ENCODE measurements around the gene HDAC4. TPM values are rescaled to one million over a fixed set of nuclear protein-coding genes. Genes with fewer than 3 reads are reported as not detected.
"Not testable (repeated sequence)": the region's sequence is repeated elsewhere in the genome, so short reads cannot be mapped to it uniquely, and the experiment has no call there.

HDAC4 gene
- total and polyA plus RNA-seq, 9 of the 15 experiments (the other 6 are each of a cell fraction or from before 2014, with no cell fraction given): 0.11 to 20.2 (median 4.0) TPM

DNA sequence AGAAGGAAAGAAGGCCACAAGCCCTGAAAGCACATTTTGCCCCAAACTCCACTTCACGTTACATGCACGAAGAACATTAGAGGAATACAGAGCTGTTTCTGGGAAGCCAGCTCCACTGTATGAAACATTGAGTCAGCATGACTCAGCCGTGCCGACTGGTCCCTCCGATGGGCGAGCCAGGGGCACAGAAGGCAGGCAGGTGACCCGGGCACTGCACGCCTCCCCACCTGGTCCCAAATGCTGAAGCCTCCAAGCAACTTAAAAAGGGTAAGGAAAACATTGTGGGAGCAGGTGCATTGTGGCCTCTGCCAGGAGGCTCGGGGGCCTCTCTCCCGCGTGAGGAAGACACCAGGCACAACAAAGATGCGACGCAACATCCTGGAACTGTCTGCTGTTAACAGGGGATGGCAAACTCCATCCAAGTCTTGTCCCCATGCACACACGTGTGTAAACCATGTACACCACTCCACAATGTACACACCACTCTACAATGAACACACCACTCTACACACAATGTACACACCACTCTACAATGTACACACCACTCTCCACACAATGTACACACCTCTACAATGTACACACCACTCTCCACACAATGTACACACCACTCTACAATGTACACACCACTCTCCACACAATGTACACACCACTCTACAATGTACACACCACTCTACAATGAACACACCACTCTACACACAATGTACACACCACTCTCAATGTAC lies 120.4 kb downstream of the HDAC4 start:
- Histone ChIP-seq H3K9ac (ENCODE audit: insufficient read depth in 1 of 2, low read depth in 2 of 2, low read length in 2 of 2) (peak overlapping the region; percentile 6 to 64; a peak in 3 of 4 replicates), H3K4me1 (replicated peaks in 1 of 2; ENCODE audit: control insufficient read depth in 2 of 2, insufficient read depth in 2 of 2, low read length in 2 of 2) (peaks cover 59 to 71% of the 10 kb centered on the region in 2 experiments), H3K4me2 (ENCODE audit: insufficient read depth, low read length) (peak overlapping the region; percentile 60), H2AFZ (ENCODE audit: low read depth, low read length) (peak overlapping the region; percentile 62; the same call in 1 of the 2 replicates), H3K79me2 (ENCODE audit: control insufficient read depth, insufficient read depth, low read length) (peaks cover 61% of the 10 kb centered on the region), H3K27ac (ENCODE audit: extremely low read depth, low read depth, low read length) (peak overlapping the region; percentile 89)
- H3K4me3 ChIP-seq; H3K36me3 ChIP-seq (ENCODE audit: control insufficient read depth, insufficient read depth, low read length); CTCF ChIA-PET (ENCODE audit: low intra/inter-chr PET ratio); H3K27me3 ChIP-seq (ENCODE audit: control insufficient read depth in 2 of 2, insufficient read depth in 2 of 2, low read length in 2 of 2); H3K9me3 ChIP-seq (replicated peaks; ENCODE audit: control insufficient read depth, insufficient read depth, low read depth, low read length); H3K9me1 ChIP-seq (ENCODE audit: control insufficient read depth, insufficient read depth, low read length); H4K20me1 ChIP-seq (replicated peaks; ENCODE audit: control insufficient read depth, insufficient read depth, low read length); intact Hi-C loops (cut with micrococcal nuclease); in situ Hi-C loops (cut with MboI); BruUV-seq (replicated peaks): not testable (repeated sequence)
- peak; percentile 36 for ATAC-seq
- POLR2A ChIA-PET: interaction anchor here (0.6 to 0.7 kb wide), 2 partner anchors 9 to 163 kb away, joined by 3 read pairs; no protein-coding TSS in a partner anchor
- peak; percentile 25 to 77 (median 42) for DNase-seq (ENCODE audit: extremely low read depth in 1 of 4, low spot score in 3 of 4)
- peak; percentile 84 for FAIRE-seq
- WGBS (ENCODE audit: insufficient coverage, low coverage, missing lambda C conversion rate): 14% methylated on average over 11 of the region's 14 CpGs
- TF ChIP-seq MECOM (CRISPR knock-in tag; IDR thresholded peaks at IDR 0.05): peak; percentile 75
- TF ChIP-seq BRD9 (IDR thresholded peaks at IDR 0.05; ENCODE audit: low read depth, partially characterized antibody): peak; percentile 56
- 0 out of 2 replicates have a peak, but pooled peaks have one; percentile 81 for TF ChIP-seq GATAD2A (IDR thresholded peaks at IDR 0.05)
- TF ChIP-seq, protein P1, sequence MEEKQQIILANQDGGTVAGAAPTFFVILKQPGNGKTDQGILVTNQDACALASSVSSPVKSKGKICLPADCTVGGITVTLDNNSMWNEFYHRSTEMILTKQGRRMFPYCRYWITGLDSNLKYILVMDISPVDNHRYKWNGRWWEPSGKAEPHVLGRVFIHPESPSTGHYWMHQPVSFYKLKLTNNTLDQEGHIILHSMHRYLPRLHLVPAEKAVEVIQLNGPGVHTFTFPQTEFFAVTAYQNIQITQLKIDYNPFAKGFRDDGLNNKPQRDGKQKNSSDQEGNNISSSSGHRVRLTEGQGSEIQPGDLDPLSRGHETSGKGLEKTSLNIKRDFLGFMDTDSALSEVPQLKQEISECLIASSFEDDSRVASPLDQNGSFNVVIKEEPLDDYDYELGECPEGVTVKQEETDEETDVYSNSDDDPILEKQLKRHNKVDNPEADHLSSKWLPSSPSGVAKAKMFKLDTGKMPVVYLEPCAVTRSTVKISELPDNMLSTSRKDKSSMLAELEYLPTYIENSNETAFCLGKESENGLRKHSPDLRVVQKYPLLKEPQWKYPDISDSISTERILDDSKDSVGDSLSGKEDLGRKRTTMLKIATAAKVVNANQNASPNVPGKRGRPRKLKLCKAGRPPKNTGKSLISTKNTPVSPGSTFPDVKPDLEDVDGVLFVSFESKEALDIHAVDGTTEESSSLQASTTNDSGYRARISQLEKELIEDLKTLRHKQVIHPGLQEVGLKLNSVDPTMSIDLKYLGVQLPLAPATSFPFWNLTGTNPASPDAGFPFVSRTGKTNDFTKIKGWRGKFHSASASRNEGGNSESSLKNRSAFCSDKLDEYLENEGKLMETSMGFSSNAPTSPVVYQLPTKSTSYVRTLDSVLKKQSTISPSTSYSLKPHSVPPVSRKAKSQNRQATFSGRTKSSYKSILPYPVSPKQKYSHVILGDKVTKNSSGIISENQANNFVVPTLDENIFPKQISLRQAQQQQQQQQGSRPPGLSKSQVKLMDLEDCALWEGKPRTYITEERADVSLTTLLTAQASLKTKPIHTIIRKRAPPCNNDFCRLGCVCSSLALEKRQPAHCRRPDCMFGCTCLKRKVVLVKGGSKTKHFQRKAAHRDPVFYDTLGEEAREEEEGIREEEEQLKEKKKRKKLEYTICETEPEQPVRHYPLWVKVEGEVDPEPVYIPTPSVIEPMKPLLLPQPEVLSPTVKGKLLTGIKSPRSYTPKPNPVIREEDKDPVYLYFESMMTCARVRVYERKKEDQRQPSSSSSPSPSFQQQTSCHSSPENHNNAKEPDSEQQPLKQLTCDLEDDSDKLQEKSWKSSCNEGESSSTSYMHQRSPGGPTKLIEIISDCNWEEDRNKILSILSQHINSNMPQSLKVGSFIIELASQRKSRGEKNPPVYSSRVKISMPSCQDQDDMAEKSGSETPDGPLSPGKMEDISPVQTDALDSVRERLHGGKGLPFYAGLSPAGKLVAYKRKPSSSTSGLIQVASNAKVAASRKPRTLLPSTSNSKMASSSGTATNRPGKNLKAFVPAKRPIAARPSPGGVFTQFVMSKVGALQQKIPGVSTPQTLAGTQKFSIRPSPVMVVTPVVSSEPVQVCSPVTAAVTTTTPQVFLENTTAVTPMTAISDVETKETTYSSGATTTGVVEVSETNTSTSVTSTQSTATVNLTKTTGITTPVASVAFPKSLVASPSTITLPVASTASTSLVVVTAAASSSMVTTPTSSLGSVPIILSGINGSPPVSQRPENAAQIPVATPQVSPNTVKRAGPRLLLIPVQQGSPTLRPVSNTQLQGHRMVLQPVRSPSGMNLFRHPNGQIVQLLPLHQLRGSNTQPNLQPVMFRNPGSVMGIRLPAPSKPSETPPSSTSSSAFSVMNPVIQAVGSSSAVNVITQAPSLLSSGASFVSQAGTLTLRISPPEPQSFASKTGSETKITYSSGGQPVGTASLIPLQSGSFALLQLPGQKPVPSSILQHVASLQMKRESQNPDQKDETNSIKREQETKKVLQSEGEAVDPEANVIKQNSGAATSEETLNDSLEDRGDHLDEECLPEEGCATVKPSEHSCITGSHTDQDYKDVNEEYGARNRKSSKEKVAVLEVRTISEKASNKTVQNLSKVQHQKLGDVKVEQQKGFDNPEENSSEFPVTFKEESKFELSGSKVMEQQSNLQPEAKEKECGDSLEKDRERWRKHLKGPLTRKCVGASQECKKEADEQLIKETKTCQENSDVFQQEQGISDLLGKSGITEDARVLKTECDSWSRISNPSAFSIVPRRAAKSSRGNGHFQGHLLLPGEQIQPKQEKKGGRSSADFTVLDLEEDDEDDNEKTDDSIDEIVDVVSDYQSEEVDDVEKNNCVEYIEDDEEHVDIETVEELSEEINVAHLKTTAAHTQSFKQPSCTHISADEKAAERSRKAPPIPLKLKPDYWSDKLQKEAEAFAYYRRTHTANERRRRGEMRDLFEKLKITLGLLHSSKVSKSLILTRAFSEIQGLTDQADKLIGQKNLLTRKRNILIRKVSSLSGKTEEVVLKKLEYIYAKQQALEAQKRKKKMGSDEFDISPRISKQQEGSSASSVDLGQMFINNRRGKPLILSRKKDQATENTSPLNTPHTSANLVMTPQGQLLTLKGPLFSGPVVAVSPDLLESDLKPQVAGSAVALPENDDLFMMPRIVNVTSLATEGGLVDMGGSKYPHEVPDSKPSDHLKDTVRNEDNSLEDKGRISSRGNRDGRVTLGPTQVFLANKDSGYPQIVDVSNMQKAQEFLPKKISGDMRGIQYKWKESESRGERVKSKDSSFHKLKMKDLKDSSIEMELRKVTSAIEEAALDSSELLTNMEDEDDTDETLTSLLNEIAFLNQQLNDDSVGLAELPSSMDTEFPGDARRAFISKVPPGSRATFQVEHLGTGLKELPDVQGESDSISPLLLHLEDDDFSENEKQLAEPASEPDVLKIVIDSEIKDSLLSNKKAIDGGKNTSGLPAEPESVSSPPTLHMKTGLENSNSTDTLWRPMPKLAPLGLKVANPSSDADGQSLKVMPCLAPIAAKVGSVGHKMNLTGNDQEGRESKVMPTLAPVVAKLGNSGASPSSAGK (IDR thresholded peaks at IDR 0.05): peak; percentile 75
- peak; percentile 76 for TF ChIP-seq L3MBTL2 (IDR thresholded peaks at IDR 0.05)
- TF ChIP-seq CTBP1 (IDR thresholded peaks at IDR 0.05; ENCODE audit: borderline replicate concordance): peak; percentile 76
- peak; percentile 63 for TF ChIP-seq MTA3 (IDR thresholded peaks at IDR 0.05; ENCODE audit: borderline replicate concordance)
- TF ChIP-seq NFE2 (IDR thresholded peaks at IDR 0.05; ENCODE audit: low read depth): peak; percentile 90
- TF ChIP-seq, protein P2, sequence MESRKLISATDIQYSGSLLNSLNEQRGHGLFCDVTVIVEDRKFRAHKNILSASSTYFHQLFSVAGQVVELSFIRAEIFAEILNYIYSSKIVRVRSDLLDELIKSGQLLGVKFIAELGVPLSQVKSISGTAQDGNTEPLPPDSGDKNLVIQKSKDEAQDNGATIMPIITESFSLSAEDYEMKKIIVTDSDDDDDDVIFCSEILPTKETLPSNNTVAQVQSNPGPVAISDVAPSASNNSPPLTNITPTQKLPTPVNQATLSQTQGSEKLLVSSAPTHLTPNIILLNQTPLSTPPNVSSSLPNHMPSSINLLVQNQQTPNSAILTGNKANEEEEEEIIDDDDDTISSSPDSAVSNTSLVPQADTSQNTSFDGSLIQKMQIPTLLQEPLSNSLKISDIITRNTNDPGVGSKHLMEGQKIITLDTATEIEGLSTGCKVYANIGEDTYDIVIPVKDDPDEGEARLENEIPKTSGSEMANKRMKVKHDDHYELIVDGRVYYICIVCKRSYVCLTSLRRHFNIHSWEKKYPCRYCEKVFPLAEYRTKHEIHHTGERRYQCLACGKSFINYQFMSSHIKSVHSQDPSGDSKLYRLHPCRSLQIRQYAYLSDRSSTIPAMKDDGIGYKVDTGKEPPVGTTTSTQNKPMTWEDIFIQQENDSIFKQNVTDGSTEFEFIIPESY (CRISPR knock-in tag; IDR thresholded peaks at IDR 0.05): 0 out of 2 replicates have a peak, but pooled peaks have one; percentile 54
